IMR-90 (cell line): ENCODE measurements around the gene TMCC3.
A peak's percentile ranks its signal among the peaks of the same experiment; 100 is the strongest.

Experiments used
- CEBPB ChIP-seq: IDR thresholded peaks from 2 replicates; pipeline ENCODE4 v1.6.1; 2012; ENCODE audit warnings: low read depth, low read length, improper control_type of control experiment
- CHD1 ChIP-seq: IDR thresholded peaks from 2 replicates; pipeline ENCODE4 v1.6.1; 2012; ENCODE audit warnings: low read depth, low read length, improper control_type of control experiment
- CTCF ChIP-seq: conservative IDR thresholded peaks from 2 replicates; pipeline ENCODE4 v1.5.1; 2012; ENCODE audit warnings: mild to moderate bottlenecking, low read depth, low read length, improper control_type of control experiment
- ELK1 ChIP-seq: fragments of 150-350 bp; IDR thresholded peaks from 2 replicates; pipeline ENCODE4 v1.6.1; 2016; ENCODE audit warnings: low read depth, mild to moderate bottlenecking, low read length, moderate library complexity, borderline replicate concordance
- FOS ChIP-seq: fragments of 150-350 bp; IDR thresholded peaks from 2 replicates; pipeline ENCODE4 v1.6.1; 2016; ENCODE audit warnings: low read depth, low read length
- MAFK ChIP-seq: IDR thresholded peaks from 2 replicates; pipeline ENCODE4 v1.6.1; 2012; ENCODE audit warnings: low read depth, low read length, improper control_type of control experiment
- MXI1 ChIP-seq: IDR thresholded peaks from 2 replicates; pipeline ENCODE4 v1.6.1; 2012; ENCODE audit warnings: low read depth, mild to moderate bottlenecking, low read length, moderate library complexity, borderline replicate concordance
- POLR2A ChIP-seq: IDR thresholded peaks from 2 replicates; pipeline ENCODE4 v1.6.1; 2012; ENCODE audit warnings: mild to moderate bottlenecking, low read depth, low read length
- RAD21 ChIP-seq: IDR thresholded peaks from 2 replicates; pipeline ENCODE4 v1.6.1; 2012; ENCODE audit warnings: low read length, improper control_type of control experiment
- RCOR1 ChIP-seq: IDR thresholded peaks from 2 replicates; pipeline ENCODE4 v1.6.1; 2012; ENCODE audit warnings: mild to moderate bottlenecking, low read length, improper control_type of control experiment; ENCODE audit not compliant: insufficient replicate concordance
- RFX5 ChIP-seq: IDR thresholded peaks from 2 replicates; pipeline ENCODE4 v1.8.0; 2012; ENCODE audit warnings: low read depth, mild to moderate bottlenecking, low read length, moderate library complexity
- SMC3 ChIP-seq: fragments of 150-350 bp; IDR thresholded peaks from 2 replicates; pipeline ENCODE4 v1.6.1; 2016; ENCODE audit warnings: low read depth, mild to moderate bottlenecking, antibody characterized with exemption, low read length, moderate library complexity
- USF2 ChIP-seq: fragments of 150-350 bp; IDR thresholded peaks from 2 replicates; pipeline ENCODE4 v1.6.1; 2017; ENCODE audit warnings: mild to moderate bottlenecking, antibody characterized with exemption, low read length, low read depth

GRCh38 chr12:94649349-94650142 lies 811 bp downstream of the TMCC3 start:
- TF ChIP-seq MAFK, result no peak
- no peak for TF ChIP-seq CEBPB
- peak; percentile 14; the same call in 1 of the 2 replicates for TF ChIP-seq CTCF
- TF ChIP-seq RAD21, result no peak
- no peak for TF ChIP-seq ELK1
- no peak for TF ChIP-seq SMC3
- TF ChIP-seq RCOR1, result no peak
- TF ChIP-seq POLR2A, result no peak
- TF ChIP-seq MXI1, result no peak
- no peak for TF ChIP-seq USF2
- TF ChIP-seq CHD1, result no peak
- TF ChIP-seq RFX5, result no peak
- TF ChIP-seq FOS, result no peak
